GM18861 (cell line): ENCODE results near the gene VEGFB.
"Not testable (repeated sequence)": the region's sequence is repeated elsewhere in the genome, so short reads cannot be mapped to it uniquely, and the experiment has no call there.

Source experiments
- ATAC-seq: cut with Tn5 transposase; IDR thresholded peaks from one replicate; pipeline ENCODE4 v1.9.1; 2021; ENCODE audit not compliant: unreplicated experiment

Gene VEGFB

GRCh38 chr11:64245797-64246620 lies 11.6 kb downstream of the VEGFB start:
- no peak for ATAC-seq

- not testable (repeated sequence) for ATAC-seq
Observed at GRCh38 chr11:64246621-64246870, 12.2 kb downstream of the VEGFB start.

GRCh38 chr11:64246871-64247728 lies 12.7 kb downstream of the VEGFB start, which contains the start of gene PPP1R14B:
Gene PPP1R14B (minus strand): TSS chr11:64246943. CDS start chr11:64246673, 270 bp downstream.
- ATAC-seq, result no peak

GRCh38 chr11:64247729-64248531 lies 13.5 kb downstream of the VEGFB start:
- no peak for ATAC-seq

- ATAC-seq, result no peak
Observed at GRCh38 chr11:64248578-64248977, 14.2 kb downstream of the VEGFB start.

GRCh38 chr11:64249038-64249437 lies 14.7 kb downstream of the VEGFB start:
- ATAC-seq, result no peak

- ATAC-seq, result no peak
Observed at GRCh38 chr11:64249563-64250414, 15.4 kb downstream of the VEGFB start.

GRCh38 chr11:64250415-64251015 lies 16.1 kb downstream of the VEGFB start:
- no peak for ATAC-seq

- ATAC-seq, result no peak
Observed at GRCh38 chr11:64251016-64251752, 16.8 kb downstream of the VEGFB start, which contains the start of gene PLCB3. Gene PLCB3 (plus strand): TSS chr11:64251530. CDS start chr11:64251650, 120 bp downstream.

GRCh38 chr11:64251753-64252002 lies 17.3 kb downstream of the VEGFB start:
- no peak for ATAC-seq

GRCh38 chr11:64252003-64252872 lies 17.9 kb downstream of the VEGFB start:
- no peak for ATAC-seq

GRCh38 chr11:64253043-64253442 lies 18.7 kb downstream of the VEGFB start:
- no peak for ATAC-seq

GRCh38 chr11:64253481-64253880 lies 19.1 kb downstream of the VEGFB start:
- no peak for ATAC-seq

- ATAC-seq, result no peak
Observed at GRCh38 chr11:64254326-64254725, 19.9 kb downstream of the VEGFB start.

- no peak for ATAC-seq
Observed at GRCh38 chr11:64255135-64256128, 21.0 kb downstream of the VEGFB start.

GRCh38 chr11:64256300-64256699 lies 21.9 kb downstream of the VEGFB start:
- ATAC-seq, result no peak

GRCh38 chr11:64258356-64258755 lies 24.0 kb downstream of the VEGFB start:
- no peak for ATAC-seq
